DMS79 treated with DMSO at 0.1 percent for 48 hours (cell line): ENCODE data around the gene FOXD4L1.
"Not testable (repeated sequence)": the region's sequence is repeated elsewhere in the genome, so short reads cannot be mapped to it uniquely, and the experiment has no call there.

Experiments used
- DNase-seq: peaks from one replicate; lab custom pipeline; 2025; lab: John Stamatoyannopoulos, UW

Gene FOXD4L1

GRCh38 chr2:113498365-113498764 lies at the start of gene FOXD4L1:
Gene FOXD4L1, plus strand, starts transcription at chr2:113498665. Its CDS starts 592 bp downstream, at chr2:113499257.
- DNase-seq, result not testable (repeated sequence)

GRCh38 chr2:113465770-113466169 lies 32.7 kb upstream of the FOXD4L1 start:
- DNase-seq, result not testable (repeated sequence)

- DNase-seq, result not testable (repeated sequence)
Measured at GRCh38 chr2:113476688-113477368, 21.6 kb upstream of the FOXD4L1 start.

- not testable (repeated sequence) for DNase-seq
Measured at GRCh38 chr2:113496527-113496926, 1.9 kb upstream of the FOXD4L1 start.

- not testable (repeated sequence) for DNase-seq
Measured at GRCh38 chr2:113499019-113499885, 787 bp downstream of the FOXD4L1 start.

GRCh38 chr2:113499886-113500722 lies 1.6 kb downstream of the FOXD4L1 start:
- DNase-seq, result not testable (repeated sequence)

GRCh38 chr2:113500723-113501038 lies 2.2 kb downstream of the FOXD4L1 start:
- not testable (repeated sequence) for DNase-seq

- DNase-seq, result not testable (repeated sequence)
Measured at GRCh38 chr2:113502216-113503093, 4.0 kb downstream of the FOXD4L1 start.

GRCh38 chr2:113503094-113504042 lies 4.9 kb downstream of the FOXD4L1 start:
- not testable (repeated sequence) for DNase-seq

- not testable (repeated sequence) for DNase-seq
Measured at GRCh38 chr2:113504081-113504480, 5.6 kb downstream of the FOXD4L1 start.

GRCh38 chr2:113507394-113508140 lies 9.1 kb downstream of the FOXD4L1 start:
- DNase-seq, result not testable (repeated sequence)

GRCh38 chr2:113508187-113508586 lies 9.7 kb downstream of the FOXD4L1 start:
- not testable (repeated sequence) for DNase-seq

- not testable (repeated sequence) for DNase-seq
Measured at GRCh38 chr2:113510913-113511312, 12.4 kb downstream of the FOXD4L1 start.

GRCh38 chr2:113511859-113512258 lies 13.4 kb downstream of the FOXD4L1 start:
- DNase-seq, result not testable (repeated sequence)

- DNase-seq, result not testable (repeated sequence)
Measured at GRCh38 chr2:113515457-113515856, 17.0 kb downstream of the FOXD4L1 start.

- DNase-seq, result not testable (repeated sequence)
Measured at GRCh38 chr2:113515995-113516394, 17.5 kb downstream of the FOXD4L1 start.

- DNase-seq, result not testable (repeated sequence)
Measured at GRCh38 chr2:113517025-113517424, 18.6 kb downstream of the FOXD4L1 start.

- DNase-seq, result not testable (repeated sequence)
Measured at GRCh38 chr2:113520837-113521236, 22.4 kb downstream of the FOXD4L1 start.

GRCh38 chr2:113521492-113521891 lies 23.0 kb downstream of the FOXD4L1 start:
- not testable (repeated sequence) for DNase-seq
